Uterus (tissue), 4 donors: ENCODE measurements around the gene F2. TPM values are rescaled to one million over a fixed set of nuclear protein-coding genes. Genes with fewer than 3 reads are reported as not detected.

Experiments used
- DNase-seq, 2 donors: peaks; one replicate each; pipeline ENCODE4 v3.0.0-alpha.2; 2019 to 2020
- H3K27ac ChIP-seq, 2 donors: fragments of 200-600 bp; sonication (generic); 1 replicate in 1 of 2; 2 replicates in 1 of 2; pipeline ENCODE4 v1.5.1; 2016 to 2018
- H3K27me3 ChIP-seq, 2 donors: fragments of 200-600 bp; sonication (generic); one replicate each; pipeline ENCODE4 v1.5.1; 2018 to 2019; ENCODE audit warnings: control low read depth in 1 of 2
- H3K36me3 ChIP-seq, 2 donors: fragments of 200-600 bp; sonication (generic); one replicate each; pipeline ENCODE4 v1.5.1; 2019; ENCODE audit warnings: control low read depth in 1 of 2
- H3K4me1 ChIP-seq, 2 donors: fragments of 200-600 bp; sonication (generic); one replicate each; pipeline ENCODE4 v1.5.1; 2018 to 2019; ENCODE audit warnings: control low read depth in 1 of 2
- H3K4me3 ChIP-seq, 2 donors: fragments of 200-600 bp; sonication (generic); 1 replicate in 1 of 2; 2 replicates in 1 of 2; pipeline ENCODE4 v1.5.1; 2018 to 2019; ENCODE audit warnings: mild to moderate bottlenecking in 1 of 2
- H3K9me3 ChIP-seq, 2 donors: fragments of 200-600 bp; sonication (generic); one replicate each; pipeline ENCODE4 v1.5.1; 2019; ENCODE audit warnings: control low read depth in 1 of 2
- CTCF ChIP-seq, 4 experiments: fragments of 200-600 bp in 2 of 4; fragments of 450-650 bp in 2 of 4; sonication (generic) in 2 of 4; IDR thresholded peaks; one replicate each; pipeline ENCODE4 v1.5.1; 2016 to 2019; ENCODE audit warnings: antibody characterized with exemption in 4 of 4, mild to moderate bottlenecking in 2 of 4, moderate library complexity in 1 of 4
- POLR2A ChIP-seq, 2 donors: fragments of 450-650 bp; IDR thresholded peaks; one replicate each; pipeline ENCODE4 v1.6.1; 2016; ENCODE audit warnings: antibody characterized with exemption in 2 of 2, mild to moderate bottlenecking in 1 of 2, moderate library complexity in 1 of 2
- intact Hi-C: fragments of 100-400 bp; cut with DNase I; formaldehyde crosslinking; loops from one replicate; pipeline ENCODE4 v1.15.1; 2023; ENCODE audit warnings: low total_unique reads
- total RNA-seq, 4 donors: library from RNA; depleted of rRNA in 3 of 4; stranded (reverse); fragments of >200 nt in 3 of 4; gene quantifications; one replicate each; pipeline versions ENCODE4 v1.1.0 to v1.2.4, GENCODE V29; 2014 to 2023
- donor health status: DM: yes; HTN: yes; CAD: no.

F2 gene
- total RNA-seq, 4 donors from 2014 or later = 0.27 TPM; not detected in 3

GRCh38 chr11:46676436-46677158 is 42.4 kb upstream of the F2 start:
- Histone ChIP-seq H3K36me3 (no peaks in the 10 kb centered on the region), H3K4me1 (peaks cover 5 to 13% of the 10 kb centered on the region in 2 donors), H3K4me3 (no peak overlapping the region), H3K27me3 (no peaks in the 10 kb centered on the region), H3K27ac (peak overlapping the region; percentile 78 to 82), H3K9me3 (no peaks in the 10 kb centered on the region)
- no peak for TF ChIP-seq CTCF (IDR thresholded peaks at IDR 0.05)
- no peak for DNase-seq
- intact Hi-C loops = no loop called here

- TF ChIP-seq POLR2A (IDR thresholded peaks at IDR 0.05) = no peak
- TF ChIP-seq CTCF (IDR thresholded peaks at IDR 0.05) = no peak
- DNase-seq = no peak
- H3K36me3 ChIP-seq = no peaks in the 10 kb centered on the region
- no peak overlapping the region for H3K4me3 ChIP-seq
- intact Hi-C loops = no loop called here
- peaks cover 5 to 13% of the 10 kb centered on the region in 2 donors for H3K4me1 ChIP-seq
- H3K27me3 ChIP-seq = no peaks in the 10 kb centered on the region
- peak overlapping the region in 1 of 2 donors; percentile 7 for H3K27ac ChIP-seq
- H3K9me3 ChIP-seq = no peaks in the 10 kb centered on the region
These were observed 41.8 kb upstream of the F2 start for GRCh38 chr11:46677169-46677568.

- no peak for TF ChIP-seq POLR2A (IDR thresholded peaks at IDR 0.05)
- no peak for TF ChIP-seq CTCF (IDR thresholded peaks at IDR 0.05)
- Histone ChIP-seq H3K9me3 (no peaks in the 10 kb centered on the region), H3K27ac (peak overlapping the region; percentile 4 to 21), H3K36me3 (no peaks in the 10 kb centered on the region), H3K27me3 (no peaks in the 10 kb centered on the region), H3K4me3 (no peak overlapping the region), H3K4me1 (peaks cover 5 to 13% of the 10 kb centered on the region in 2 donors)
- no peak for DNase-seq
- intact Hi-C loops = no loop called here
These were observed 40.8 kb upstream of the F2 start for GRCh38 chr11:46677991-46678740.

- H3K36me3 ChIP-seq = no peaks in the 10 kb centered on the region
These were observed 40.3 kb upstream of the F2 start for GRCh38 chr11:46678741-46679130.

More at GRCh38 chr11:46678741-46679130, 40.3 kb upstream of the F2 start:
- intact Hi-C loops = no loop called here
- H3K9me3 ChIP-seq = no peaks in the 10 kb centered on the region
- H3K27me3 ChIP-seq = no peaks in the 10 kb centered on the region
- DNase-seq = no peak
- peak overlapping the region in 1 of 2 donors; percentile 4 for H3K27ac ChIP-seq
- H3K4me1 ChIP-seq = peaks cover 5 to 13% of the 10 kb centered on the region in 2 donors
- TF ChIP-seq POLR2A (IDR thresholded peaks at IDR 0.05) (no peak), CTCF (IDR thresholded peaks at IDR 0.05) (no peak)
- no peak overlapping the region for H3K4me3 ChIP-seq
